D721Med (cell line): ENCODE data around the gene PAK1.

Source experiments
- DNase-seq: peaks from one replicate; pipeline ENCODE4 v3.0.0; 2011; ENCODE audit warnings: low spot score; ENCODE audit not compliant: insufficient read length
- FAIRE-seq: peaks from 2 replicates; lab custom pipeline; 2011; peaks lifted over from hg19 to GRCh38; lab: Jason Lieb, UNC
- TF ChIP-seq, protein P1 (sequence below): IDR thresholded peaks from 2 replicates; pipeline ENCODE4 v1.5.1; 2012; ENCODE audit warnings: mild to moderate bottlenecking, control low read depth; ENCODE audit not compliant: insufficient read depth; ENCODE audit errors: missing control alignments

The PAK1 gene

DNA sequence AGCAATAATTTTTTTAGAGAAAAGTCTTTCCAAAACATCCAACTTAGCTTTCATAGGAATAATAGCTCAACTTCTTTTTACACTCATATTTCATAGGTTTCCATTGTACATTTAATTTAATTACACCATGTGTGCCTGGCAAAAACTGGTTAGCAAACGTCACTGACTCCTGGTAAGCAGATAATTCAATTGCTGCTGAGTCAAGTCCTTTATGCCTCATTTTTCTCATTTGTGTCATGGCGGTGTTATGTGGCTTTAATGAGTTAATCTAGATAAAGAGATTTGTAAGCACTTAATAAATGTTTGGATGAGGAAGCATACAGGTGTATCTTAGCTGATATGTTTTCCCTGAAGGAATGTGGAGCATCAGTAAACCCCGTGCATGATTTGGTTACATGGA lies 41.2 kb upstream of the PAK1 start:
- FAIRE-seq (no peak), DNase-seq (no peak)
- TF ChIP-seq, protein P1, sequence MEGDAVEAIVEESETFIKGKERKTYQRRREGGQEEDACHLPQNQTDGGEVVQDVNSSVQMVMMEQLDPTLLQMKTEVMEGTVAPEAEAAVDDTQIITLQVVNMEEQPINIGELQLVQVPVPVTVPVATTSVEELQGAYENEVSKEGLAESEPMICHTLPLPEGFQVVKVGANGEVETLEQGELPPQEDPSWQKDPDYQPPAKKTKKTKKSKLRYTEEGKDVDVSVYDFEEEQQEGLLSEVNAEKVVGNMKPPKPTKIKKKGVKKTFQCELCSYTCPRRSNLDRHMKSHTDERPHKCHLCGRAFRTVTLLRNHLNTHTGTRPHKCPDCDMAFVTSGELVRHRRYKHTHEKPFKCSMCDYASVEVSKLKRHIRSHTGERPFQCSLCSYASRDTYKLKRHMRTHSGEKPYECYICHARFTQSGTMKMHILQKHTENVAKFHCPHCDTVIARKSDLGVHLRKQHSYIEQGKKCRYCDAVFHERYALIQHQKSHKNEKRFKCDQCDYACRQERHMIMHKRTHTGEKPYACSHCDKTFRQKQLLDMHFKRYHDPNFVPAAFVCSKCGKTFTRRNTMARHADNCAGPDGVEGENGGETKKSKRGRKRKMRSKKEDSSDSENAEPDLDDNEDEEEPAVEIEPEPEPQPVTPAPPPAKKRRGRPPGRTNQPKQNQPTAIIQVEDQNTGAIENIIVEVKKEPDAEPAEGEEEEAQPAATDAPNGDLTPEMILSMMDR = no peak

DNA sequence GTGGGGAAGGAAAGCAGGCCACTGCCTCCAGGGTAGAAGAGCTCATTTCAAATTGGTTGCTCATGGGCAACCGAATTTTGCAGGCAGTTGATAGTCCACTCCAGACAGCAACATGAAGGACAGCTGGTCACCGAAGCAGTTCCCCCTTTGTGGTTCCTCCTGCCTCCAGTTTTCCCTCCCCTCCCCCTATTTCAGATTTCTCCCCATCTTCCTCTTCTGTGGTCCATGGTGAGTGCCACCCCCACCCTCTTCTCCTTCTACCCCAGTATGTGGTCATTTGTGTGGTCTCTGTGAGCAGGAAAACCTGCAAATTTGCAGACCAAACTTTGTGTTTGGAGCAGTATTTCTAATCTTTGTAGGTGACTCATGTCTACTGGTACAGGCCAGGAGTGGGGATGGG lies 38.2 kb upstream of the PAK1 start:
- TF ChIP-seq, protein P1 = no peak
- FAIRE-seq = no peak
- DNase-seq = no peak

DNA sequence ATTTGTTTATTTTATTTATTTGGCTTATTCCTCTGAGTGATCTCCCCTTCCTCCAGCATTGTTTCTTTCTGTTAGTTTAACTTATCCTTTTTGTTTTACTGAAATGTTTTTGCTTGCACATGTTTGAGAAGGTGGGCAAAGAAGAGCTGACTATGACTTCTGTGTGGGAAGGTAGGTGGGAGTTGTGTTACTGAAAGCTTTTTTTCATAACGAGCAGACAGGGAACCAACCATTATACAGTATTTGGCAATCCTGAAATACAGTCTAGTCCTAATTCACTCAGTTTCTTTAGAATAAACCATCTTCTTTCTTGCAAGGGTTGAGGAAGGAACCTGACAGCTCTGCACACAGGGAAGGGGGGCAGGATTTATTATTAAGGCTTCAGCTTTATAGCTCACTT lies 37.0 kb upstream of the PAK1 start:
- TF ChIP-seq, protein P1 = no peak
- DNase-seq (no peak), FAIRE-seq (no peak)

DNA sequence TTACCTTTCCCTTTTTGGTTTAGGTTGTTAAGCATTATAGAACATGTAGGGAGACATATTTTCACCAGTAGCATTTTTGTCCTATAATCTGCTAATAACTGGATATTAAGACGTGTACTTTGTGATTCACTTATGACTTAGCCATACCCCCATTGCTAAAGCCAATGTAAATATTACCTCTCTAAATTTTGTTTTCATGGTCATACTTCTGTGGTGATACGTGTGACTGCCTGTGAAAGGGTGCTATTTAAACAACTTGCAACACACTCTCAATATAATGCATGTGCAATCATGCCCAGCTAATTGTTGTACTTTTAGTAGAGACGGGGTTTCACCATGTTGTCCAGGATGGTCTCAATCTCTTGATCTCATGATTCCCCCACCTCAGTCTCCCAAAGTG lies 36.2 kb upstream of the PAK1 start:
- TF ChIP-seq, protein P1 = no peak
- DNase-seq = no peak
- no peak for FAIRE-seq

DNA sequence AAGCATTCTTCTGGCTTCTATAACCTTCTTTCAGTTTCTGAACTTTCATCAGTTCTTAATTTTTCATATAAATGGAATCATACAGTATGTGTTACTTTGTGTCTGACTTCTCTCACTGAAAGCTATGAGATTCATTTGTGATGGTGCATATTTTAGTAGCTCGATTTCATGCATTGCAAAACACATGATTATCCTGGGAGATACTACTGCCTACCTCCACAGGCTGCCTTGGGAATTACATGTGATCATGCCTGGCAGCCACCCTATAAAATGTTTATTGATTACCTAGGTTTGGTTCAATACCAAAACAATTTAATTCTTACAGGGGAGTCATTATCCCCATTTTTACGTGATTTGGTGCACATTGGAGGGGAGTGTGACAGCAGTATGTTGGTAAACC lies 34.1 kb upstream of the PAK1 start:
- no peak for FAIRE-seq
- DNase-seq = no peak
- TF ChIP-seq, protein P1 = no peak

DNA sequence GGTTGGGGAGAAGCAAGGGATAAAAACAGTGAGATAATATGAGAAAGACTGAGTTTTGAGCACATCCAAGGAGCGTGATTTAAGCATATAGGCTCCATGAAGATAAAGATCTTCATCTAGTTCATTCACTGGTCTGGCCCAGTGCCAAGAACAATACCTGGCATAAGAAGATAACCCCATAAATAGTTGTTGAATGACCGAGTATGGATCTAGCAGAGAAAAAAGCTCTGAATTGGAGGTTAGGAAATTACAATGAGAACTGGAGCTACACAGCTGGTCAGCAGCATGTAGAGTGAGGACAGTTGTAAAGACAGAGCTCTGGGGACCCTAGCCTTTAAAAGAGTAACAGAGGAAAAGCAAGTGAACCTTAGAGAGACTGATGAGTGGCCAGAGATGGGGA lies 33.0 kb upstream of the PAK1 start:
- FAIRE-seq (no peak), DNase-seq (no peak)
- TF ChIP-seq, protein P1 = no peak

DNA sequence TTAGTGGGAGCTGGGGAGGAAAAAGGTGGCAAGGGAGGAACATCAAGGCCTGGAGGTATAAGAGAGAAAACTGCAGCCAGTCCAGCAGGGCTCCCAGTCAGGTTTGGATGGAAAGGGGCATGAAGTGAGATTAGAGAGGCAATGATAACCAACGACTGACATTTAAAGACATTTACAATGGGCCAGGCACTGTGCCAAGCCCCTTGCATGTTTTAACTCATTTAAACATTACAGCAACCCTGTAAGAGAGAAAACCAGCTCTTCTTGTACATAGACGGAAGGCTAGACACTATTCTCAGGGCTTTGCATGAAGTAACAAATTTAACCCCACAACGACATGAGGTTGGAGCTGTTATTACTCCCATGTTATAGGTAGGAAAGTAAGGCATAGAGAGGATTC lies 32.1 kb upstream of the PAK1 start:
- DNase-seq (no peak), FAIRE-seq (no peak)
- TF ChIP-seq, protein P1 = no peak
